Measurements from ENCODE around the gene ICA1.

Gene ICA1

DNA sequence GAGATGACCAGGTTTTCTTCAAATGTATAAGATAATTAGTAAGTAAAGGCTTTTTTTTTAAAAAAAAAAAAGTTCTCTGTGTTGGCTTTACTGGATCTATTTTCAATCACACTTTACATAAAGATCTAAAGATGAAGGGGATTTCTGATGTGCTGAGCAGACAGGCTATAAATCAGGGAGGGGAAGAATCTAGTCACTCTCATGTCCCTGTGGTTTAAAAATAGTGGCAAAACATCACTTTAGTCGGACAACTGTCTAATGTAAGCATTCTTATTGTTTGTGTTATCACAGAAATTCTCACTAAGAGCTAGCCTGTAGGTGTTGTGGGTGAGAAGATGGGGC, 132.7 kb downstream of the ICA1 start:
- H3K36me3 ChIP-seq (ENCODE audit: control insufficient read depth, insufficient read depth, low read length) = no peaks in the 10 kb centered on the region
- peaks cover 12% of the 10 kb centered on the region for H3K4me1 ChIP-seq (ENCODE audit: control insufficient read depth, insufficient read depth, low read length)
- no peak overlapping the region for H3K27ac ChIP-seq (ENCODE audit: low read depth, low read length)
- H3K9ac ChIP-seq (ENCODE audit: low read length) = no peak overlapping the region
- H3K9me3 ChIP-seq (ENCODE audit: control insufficient read depth, insufficient read depth, low read depth, low read length) = no peaks in the 10 kb centered on the region
- no peaks in the 10 kb centered on the region for H3K27me3 ChIP-seq (ENCODE audit: control insufficient read depth, insufficient read depth, low read length)
- H3K4me3 ChIP-seq (ENCODE audit: low read depth, low read length) = no peak overlapping the region

DNA sequence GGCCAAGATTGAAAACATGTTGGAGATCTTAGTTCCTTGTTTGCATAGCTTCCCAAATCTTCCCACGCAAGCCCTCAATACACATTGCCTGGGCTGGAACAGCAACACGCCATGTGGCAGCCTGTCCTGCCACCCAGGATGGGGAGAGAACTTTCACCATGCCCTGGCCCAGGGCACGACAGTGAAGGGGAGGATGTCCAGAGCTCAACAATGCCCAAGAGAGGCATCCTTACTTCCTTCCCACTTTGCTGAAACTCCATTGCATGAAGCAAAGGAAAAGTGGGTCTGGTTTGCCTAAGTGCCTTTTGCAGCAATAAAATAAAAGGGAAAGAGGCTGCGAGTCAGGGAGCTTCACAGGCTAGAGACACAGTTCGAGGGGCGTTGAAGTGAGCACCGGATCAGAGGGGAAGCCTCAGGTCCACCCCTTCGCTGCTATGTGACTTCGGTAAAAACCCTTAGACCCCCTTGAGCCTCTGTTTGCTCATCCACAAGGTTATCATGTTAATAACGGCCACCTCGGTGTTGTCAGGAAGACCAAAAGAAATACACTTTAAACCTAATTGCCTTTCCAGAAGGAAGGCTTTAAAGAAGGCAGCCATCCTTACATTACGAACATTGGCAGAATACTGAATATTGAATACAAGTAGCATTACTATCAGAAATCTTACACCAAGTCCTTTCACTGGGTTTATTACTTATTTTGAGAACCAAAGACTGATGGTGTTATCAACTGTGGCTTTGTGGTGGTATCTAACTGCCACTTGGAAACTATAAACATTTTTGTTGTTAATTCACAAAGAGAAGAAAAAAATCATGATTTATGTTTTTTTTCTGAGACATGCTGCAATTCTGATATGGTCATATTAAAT, 133.3 kb downstream of the ICA1 start:
- Histone ChIP-seq H3K27ac (ENCODE audit: low read depth, low read length) (no peak overlapping the region), H3K9ac (ENCODE audit: low read length) (no peak overlapping the region), H3K4me3 (ENCODE audit: low read depth, low read length) (no peak overlapping the region), H3K9me3 (ENCODE audit: control insufficient read depth, insufficient read depth, low read depth, low read length) (no peaks in the 10 kb centered on the region), H3K27me3 (ENCODE audit: control insufficient read depth, insufficient read depth, low read length) (no peaks in the 10 kb centered on the region), H3K36me3 (ENCODE audit: control insufficient read depth, insufficient read depth, low read length) (no peaks in the 10 kb centered on the region), H3K4me1 (ENCODE audit: control insufficient read depth, insufficient read depth, low read length) (peaks cover 12% of the 10 kb centered on the region)

DNA sequence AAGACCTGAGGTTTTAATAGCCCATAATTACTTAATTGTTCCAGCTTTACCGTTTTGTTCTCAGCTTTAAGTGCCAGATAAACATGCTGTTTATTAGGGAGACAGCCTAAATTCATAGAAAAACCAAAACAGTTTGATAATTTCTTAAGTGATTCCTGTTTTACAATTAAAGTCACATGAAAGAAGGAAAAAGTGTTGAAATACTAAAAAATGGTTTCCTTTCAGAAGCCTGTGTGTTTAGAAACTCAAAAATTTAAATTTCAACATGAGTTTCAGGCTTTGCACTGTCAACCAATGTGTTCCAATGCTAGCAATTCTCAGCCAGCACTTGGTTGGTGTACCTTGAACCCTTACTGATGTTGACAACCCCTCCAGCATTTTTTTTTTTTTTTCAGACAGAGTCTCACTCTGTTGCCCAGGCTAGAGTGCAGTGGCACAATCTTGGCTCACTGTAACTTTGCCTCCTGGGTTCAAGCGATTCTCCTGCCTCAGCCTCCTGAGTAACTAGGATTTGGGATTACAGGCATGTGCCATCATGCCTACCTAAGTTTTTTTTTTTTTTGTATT, 135.3 kb downstream of the ICA1 start:
- Histone ChIP-seq H3K4me3 (ENCODE audit: low read depth, low read length) (no peak overlapping the region), H3K36me3 (ENCODE audit: control insufficient read depth, insufficient read depth, low read length) (no peaks in the 10 kb centered on the region), H3K9ac (ENCODE audit: low read length) (no peak overlapping the region), H3K9me3 (ENCODE audit: control insufficient read depth, insufficient read depth, low read depth, low read length) (no peaks in the 10 kb centered on the region), H3K27me3 (ENCODE audit: control insufficient read depth, insufficient read depth, low read length) (no peaks in the 10 kb centered on the region), H3K4me1 (ENCODE audit: control insufficient read depth, insufficient read depth, low read length) (peaks cover 9% of the 10 kb centered on the region), H3K27ac (ENCODE audit: low read depth, low read length) (no peak overlapping the region)

DNA sequence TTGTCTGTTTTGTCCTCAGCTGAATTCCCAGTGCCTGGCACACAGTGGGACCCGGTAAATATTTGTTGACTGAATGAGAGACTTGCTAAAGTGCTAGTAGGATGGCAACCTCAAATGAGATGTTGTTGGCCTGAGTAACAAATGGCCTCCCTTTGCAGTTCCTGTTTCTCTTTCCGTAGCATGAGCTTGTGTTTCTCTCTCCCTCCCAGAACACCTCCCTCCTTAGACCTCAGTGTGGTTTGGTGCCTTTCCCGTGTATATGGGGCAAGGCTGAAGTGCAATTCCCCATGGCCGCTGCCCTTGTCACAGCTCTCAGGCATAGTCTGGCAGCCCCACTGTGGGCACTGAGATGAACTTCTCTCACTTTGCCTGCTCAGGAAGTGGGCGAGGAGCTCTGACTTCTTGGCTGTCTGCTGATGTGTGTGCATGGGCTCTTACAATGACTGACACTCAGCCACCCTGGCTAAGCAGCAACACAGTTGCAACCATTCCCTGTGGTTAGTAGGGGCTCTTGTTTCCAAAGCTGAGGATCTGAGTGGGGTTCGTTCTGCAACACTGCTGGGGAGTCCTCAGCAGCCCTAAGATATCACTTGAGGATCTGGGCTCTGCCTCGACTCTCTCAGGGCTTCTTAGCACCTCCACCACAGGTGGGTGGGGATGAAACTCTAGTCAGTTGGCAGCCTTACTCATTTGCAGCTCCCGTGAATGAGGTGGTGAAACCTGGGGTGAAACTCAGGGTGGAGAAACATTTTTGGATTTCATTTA, 136.1 kb downstream of the ICA1 start:
- Histone ChIP-seq H3K4me1 (ENCODE audit: control insufficient read depth, insufficient read depth, low read length) (peaks cover 9% of the 10 kb centered on the region), H3K4me3 (ENCODE audit: low read depth, low read length) (no peak overlapping the region), H3K9me3 (ENCODE audit: control insufficient read depth, insufficient read depth, low read depth, low read length) (no peaks in the 10 kb centered on the region), H3K27me3 (ENCODE audit: control insufficient read depth, insufficient read depth, low read length) (no peaks in the 10 kb centered on the region), H3K27ac (ENCODE audit: low read depth, low read length) (no peak overlapping the region), H3K36me3 (ENCODE audit: control insufficient read depth, insufficient read depth, low read length) (no peaks in the 10 kb centered on the region), H3K9ac (ENCODE audit: low read length) (no peak overlapping the region)

DNA sequence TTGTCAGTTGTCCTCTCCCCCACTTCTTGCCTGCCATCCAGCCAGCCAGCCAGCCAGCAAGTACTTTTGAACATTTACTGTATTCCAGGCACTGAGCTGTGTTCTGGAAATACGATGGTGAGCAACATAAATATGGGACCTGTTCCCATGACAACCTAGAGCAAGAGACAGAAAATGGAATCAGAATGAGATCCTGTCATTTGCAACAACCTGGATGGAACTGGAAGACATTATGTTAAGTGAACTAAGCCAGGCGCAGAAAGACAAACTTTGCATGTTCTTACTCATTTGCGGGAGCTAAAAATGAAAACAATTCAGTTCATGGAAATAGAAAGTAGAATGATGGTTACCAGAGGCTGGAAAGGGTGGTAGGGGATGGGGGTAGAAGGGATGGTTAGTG, 140.7 kb downstream of the ICA1 start:
- no peak overlapping the region for H3K9ac ChIP-seq (ENCODE audit: low read length)
- H3K4me1 ChIP-seq (ENCODE audit: control insufficient read depth, insufficient read depth, low read length) = peaks cover 17% of the 10 kb centered on the region
- no peaks in the 10 kb centered on the region for H3K9me3 ChIP-seq (ENCODE audit: control insufficient read depth, insufficient read depth, low read depth, low read length)

DNA sequence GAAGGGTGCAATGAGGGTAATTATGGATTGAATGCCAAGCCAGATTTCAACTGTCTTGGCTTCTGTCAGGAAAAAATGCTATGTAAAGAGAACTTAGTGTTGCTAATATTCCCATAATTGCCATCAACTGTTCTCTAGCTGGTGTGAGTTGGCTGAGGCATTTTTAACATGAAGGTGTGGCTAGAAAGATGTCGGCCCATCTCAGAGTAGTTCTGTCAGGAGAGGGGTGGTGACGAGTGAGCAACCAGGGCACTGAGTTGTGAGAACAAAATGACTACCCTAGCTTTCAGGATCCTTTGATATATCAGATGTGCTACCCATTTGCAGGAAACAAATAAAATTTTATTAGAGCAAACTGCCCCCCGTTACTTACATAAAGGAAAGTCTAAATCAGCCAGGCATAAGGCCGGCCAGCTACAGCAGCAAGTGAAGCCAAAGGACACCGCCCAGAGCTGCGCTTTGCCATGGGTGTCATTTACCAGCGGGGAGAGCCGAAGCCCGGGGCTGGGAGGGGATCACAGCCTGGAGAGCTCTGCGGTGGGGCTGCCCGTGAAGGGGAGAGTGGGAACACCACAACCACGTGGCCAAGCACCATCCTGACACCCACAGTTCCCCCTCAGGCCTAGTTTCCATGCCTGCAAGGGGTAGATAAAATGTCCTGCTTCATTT, 141.4 kb downstream of the ICA1 start:
- H3K27me3 ChIP-seq (ENCODE audit: control insufficient read depth, insufficient read depth, low read length) = no peaks in the 10 kb centered on the region
- no peak overlapping the region for H3K4me3 ChIP-seq (ENCODE audit: low read depth, low read length)
- no peaks in the 10 kb centered on the region for H3K36me3 ChIP-seq (ENCODE audit: control insufficient read depth, insufficient read depth, low read length)

More for the DNA sequence above, 140.7 kb downstream of the ICA1 start:
- Histone ChIP-seq H3K4me3 (ENCODE audit: low read depth, low read length) (no peak overlapping the region), H3K36me3 (ENCODE audit: control insufficient read depth, insufficient read depth, low read length) (no peaks in the 10 kb centered on the region), H3K27me3 (ENCODE audit: control insufficient read depth, insufficient read depth, low read length) (no peaks in the 10 kb centered on the region), H3K27ac (ENCODE audit: low read depth, low read length) (no peak overlapping the region)

GRCh38 chr7:8119262-8119661, 142.7 kb downstream of the ICA1 start:
- H3K36me3 ChIP-seq (ENCODE audit: control insufficient read depth, insufficient read depth, low read length) = no peaks in the 10 kb centered on the region
- H3K9me3 ChIP-seq (ENCODE audit: control insufficient read depth, insufficient read depth, low read depth, low read length) = no peaks in the 10 kb centered on the region
- no peak overlapping the region for H3K27ac ChIP-seq (ENCODE audit: low read depth, low read length)
- H3K27me3 ChIP-seq (ENCODE audit: control insufficient read depth, insufficient read depth, low read length) = no peaks in the 10 kb centered on the region
- H3K4me3 ChIP-seq (ENCODE audit: low read depth, low read length) = no peak overlapping the region
- no peak overlapping the region for H3K9ac ChIP-seq (ENCODE audit: low read length)
- peaks cover 8% of the 10 kb centered on the region for H3K4me1 ChIP-seq (ENCODE audit: control insufficient read depth, insufficient read depth, low read length)

More for the DNA sequence above, 141.4 kb downstream of the ICA1 start:
- H3K9me3 ChIP-seq (ENCODE audit: control insufficient read depth, insufficient read depth, low read depth, low read length) = no peaks in the 10 kb centered on the region
- H3K27ac ChIP-seq (ENCODE audit: low read depth, low read length) = no peak overlapping the region
- no peak overlapping the region for H3K9ac ChIP-seq (ENCODE audit: low read length)
- peaks cover 10% of the 10 kb centered on the region for H3K4me1 ChIP-seq (ENCODE audit: control insufficient read depth, insufficient read depth, low read length)

DNA sequence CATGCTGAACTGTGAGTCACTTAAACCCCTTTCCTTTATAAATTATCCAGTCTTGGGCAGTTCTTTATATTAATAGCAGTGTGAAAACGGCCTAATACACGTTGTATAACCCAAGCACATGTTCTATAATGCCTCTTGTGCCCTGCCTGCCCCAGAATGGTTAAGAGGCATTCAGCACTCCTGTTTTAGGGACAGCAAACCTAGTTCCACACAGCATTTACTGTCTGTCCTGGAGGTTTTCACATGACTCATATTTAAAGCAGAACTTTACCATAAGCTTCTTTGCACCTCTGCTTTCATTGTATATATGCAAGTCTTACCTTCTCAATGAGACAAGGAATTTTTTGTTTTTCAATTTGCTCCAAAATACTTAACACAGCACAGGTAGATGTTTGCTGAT, 144.8 kb downstream of the ICA1 start:
- H3K36me3 ChIP-seq (ENCODE audit: control insufficient read depth, insufficient read depth, low read length) = no peaks in the 10 kb centered on the region
- H3K4me1 ChIP-seq (ENCODE audit: control insufficient read depth, insufficient read depth, low read length) = peaks cover 9% of the 10 kb centered on the region
- no peaks in the 10 kb centered on the region for H3K27me3 ChIP-seq (ENCODE audit: control insufficient read depth, insufficient read depth, low read length)
- H3K4me3 ChIP-seq (ENCODE audit: low read depth, low read length) = no peak overlapping the region
- no peak overlapping the region for H3K9ac ChIP-seq (ENCODE audit: low read length)
- no peaks in the 10 kb centered on the region for H3K9me3 ChIP-seq (ENCODE audit: control insufficient read depth, insufficient read depth, low read depth, low read length)
- no peak overlapping the region for H3K27ac ChIP-seq (ENCODE audit: low read depth, low read length)

DNA sequence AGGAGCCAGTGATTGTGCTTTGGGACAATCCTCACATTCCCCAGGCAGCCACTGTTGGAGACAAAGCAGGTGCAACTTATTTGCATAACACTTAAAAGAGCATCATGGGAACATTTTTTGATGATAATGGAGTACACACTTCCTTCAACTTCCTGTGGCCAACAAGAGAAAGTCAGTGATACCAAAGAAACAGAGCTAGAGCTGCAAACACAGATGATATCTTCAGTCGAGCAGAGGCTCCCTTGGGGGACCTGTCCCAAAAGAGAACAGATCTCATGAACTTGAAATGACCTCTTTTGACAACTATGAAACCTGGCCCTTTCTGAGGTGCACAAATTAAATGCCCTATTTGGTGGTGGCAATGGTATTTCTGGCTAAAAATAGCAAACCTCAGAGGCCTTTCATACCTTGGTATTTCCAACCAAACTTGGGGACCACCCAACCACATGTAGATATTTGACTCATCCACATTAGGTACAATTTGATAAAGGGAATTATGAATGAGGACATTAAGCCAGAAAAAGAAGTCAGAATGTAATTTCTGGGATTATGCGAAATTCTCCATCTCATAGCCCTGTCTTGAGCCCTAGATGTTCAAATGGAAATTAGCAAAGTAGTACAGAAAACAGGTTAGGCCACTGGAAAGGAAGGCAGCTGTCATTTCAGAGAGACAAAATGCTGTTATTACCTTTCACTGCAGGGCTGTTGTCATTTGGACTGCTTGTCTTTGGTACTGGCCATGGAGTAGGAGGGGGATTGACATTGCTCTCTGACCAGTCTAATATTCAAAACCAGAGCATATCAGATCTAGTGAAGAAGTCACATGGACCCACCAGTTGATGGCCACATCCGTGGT, 146.2 kb downstream of the ICA1 start:
- H3K4me1 ChIP-seq (ENCODE audit: control insufficient read depth, insufficient read depth, low read length) = peaks cover 21% of the 10 kb centered on the region
- H3K9me3 ChIP-seq (ENCODE audit: control insufficient read depth, insufficient read depth, low read depth, low read length) = no peaks in the 10 kb centered on the region
- H3K27me3 ChIP-seq (ENCODE audit: control insufficient read depth, insufficient read depth, low read length) = no peaks in the 10 kb centered on the region
- H3K4me3 ChIP-seq (ENCODE audit: low read depth, low read length) = no peak overlapping the region
- H3K9ac ChIP-seq (ENCODE audit: low read length) = no peak overlapping the region
- H3K36me3 ChIP-seq (ENCODE audit: control insufficient read depth, insufficient read depth, low read length) = no peaks in the 10 kb centered on the region
- no peak overlapping the region for H3K27ac ChIP-seq (ENCODE audit: low read depth, low read length)

GRCh38 chr7:8114175-8114574, 147.8 kb downstream of the ICA1 start:
- H3K9ac ChIP-seq (ENCODE audit: low read length) = no peak overlapping the region
- H3K4me3 ChIP-seq (ENCODE audit: low read depth, low read length) = no peak overlapping the region
- no peaks in the 10 kb centered on the region for H3K36me3 ChIP-seq (ENCODE audit: control insufficient read depth, insufficient read depth, low read length)
- no peaks in the 10 kb centered on the region for H3K9me3 ChIP-seq (ENCODE audit: control insufficient read depth, insufficient read depth, low read depth, low read length)
- H3K27ac ChIP-seq (ENCODE audit: low read depth, low read length) = no peak overlapping the region
- no peaks in the 10 kb centered on the region for H3K27me3 ChIP-seq (ENCODE audit: control insufficient read depth, insufficient read depth, low read length)
- peaks cover 21% of the 10 kb centered on the region for H3K4me1 ChIP-seq (ENCODE audit: control insufficient read depth, insufficient read depth, low read length)
